ENCODE data around the gene MYH14.
"Not testable (repeated sequence)": the region's sequence is repeated elsewhere in the genome, so short reads cannot be mapped to it uniquely, and the experiment has no call there.

MYH14 gene

GRCh38 chr19:50349277-50350057, 146.0 kb downstream of the MYH14 start:
- Histone ChIP-seq H3K27ac (no peak overlapping the region), H3K36me3 (no peaks in the 10 kb centered on the region), H3K27me3 (peaks cover 13% of the 10 kb centered on the region), H3K9me3 (no peaks in the 10 kb centered on the region), H3K4me3 (ENCODE audit: low read depth in 1 of 2, low read length in 1 of 2) (no peak overlapping the region), H3K4me1 (ENCODE audit: control insufficient read depth in 1 of 2, insufficient read depth in 1 of 2, low read depth in 1 of 2, low read length in 1 of 2) (no peaks in the 10 kb centered on the region)
- TF ChIP-seq CTCF (IDR thresholded peaks at IDR 0.05): no peak

GRCh38 chr19:50352242-50352641, 148.8 kb downstream of the MYH14 start:
- no peak for TF ChIP-seq CTCF (IDR thresholded peaks at IDR 0.05)
- no peaks in the 10 kb centered on the region for H3K4me1 ChIP-seq (ENCODE audit: control insufficient read depth in 1 of 2, insufficient read depth in 1 of 2, low read depth in 1 of 2, low read length in 1 of 2)
- no peak overlapping the region for H3K27ac ChIP-seq
- H3K27me3 ChIP-seq: peaks cover 26% of the 10 kb centered on the region
- H3K36me3 ChIP-seq: no peaks in the 10 kb centered on the region
- no peak overlapping the region for H3K4me3 ChIP-seq (ENCODE audit: low read depth in 1 of 2, low read length in 1 of 2)
- no peaks in the 10 kb centered on the region for H3K9me3 ChIP-seq

- peaks cover 39% of the 10 kb centered on the region for H3K27me3 ChIP-seq
- H3K4me3 ChIP-seq (ENCODE audit: low read depth in 1 of 2, low read length in 1 of 2); H3K4me1 ChIP-seq (ENCODE audit: control insufficient read depth in 1 of 2, insufficient read depth in 1 of 2, low read depth in 1 of 2, low read length in 1 of 2); H3K36me3 ChIP-seq; H3K27ac ChIP-seq; H3K9me3 ChIP-seq: not testable (repeated sequence)
Observed at GRCh38 chr19:50353487-50353880, 150.1 kb downstream of the MYH14 start.

- Histone ChIP-seq H3K4me1 (ENCODE audit: control insufficient read depth in 1 of 2, insufficient read depth in 1 of 2, low read depth in 1 of 2, low read length in 1 of 2) (peaks cover 3 to 9% of the 10 kb centered on the region in 2 experiments), H3K27ac (no peak overlapping the region), H3K27me3 (peaks cover 35% of the 10 kb centered on the region), H3K4me3 (ENCODE audit: low read depth in 1 of 2, low read length in 1 of 2) (peak overlapping the region; percentile 60 to 71), H3K9me3 (no peaks in the 10 kb centered on the region), H3K36me3 (no peaks in the 10 kb centered on the region)
- no peak for TF ChIP-seq CTCF (IDR thresholded peaks at IDR 0.05)
Observed at GRCh38 chr19:50356691-50357177, 153.3 kb downstream of the MYH14 start.

- H3K4me3 ChIP-seq (ENCODE audit: low read depth in 1 of 2, low read length in 1 of 2): peak overlapping the region; percentile 60 to 71
- no peaks in the 10 kb centered on the region for H3K9me3 ChIP-seq
- peak overlapping the region; percentile 79 for H3K27ac ChIP-seq
Observed at GRCh38 chr19:50357178-50358100, 154.0 kb downstream of the MYH14 start.

More at GRCh38 chr19:50357178-50358100, 154.0 kb downstream of the MYH14 start:
- no peaks in the 10 kb centered on the region for H3K36me3 ChIP-seq
- H3K27me3 ChIP-seq: peaks cover 33% of the 10 kb centered on the region
- peak; percentile 89 for TF ChIP-seq CTCF (IDR thresholded peaks at IDR 0.05)
- peaks cover 3 to 9% of the 10 kb centered on the region in 2 experiments for H3K4me1 ChIP-seq (ENCODE audit: control insufficient read depth in 1 of 2, insufficient read depth in 1 of 2, low read depth in 1 of 2, low read length in 1 of 2)

Measured in neutrophil (primary cell).